NK-92 (cell line): Measurements from ENCODE around the gene C17orf113.
"Not testable (repeated sequence)": the region's sequence is repeated elsewhere in the genome, so short reads cannot be mapped to it uniquely, and the experiment has no call there.

Source experiments
- DNase-seq: peaks from one replicate; lab custom pipeline; 2025; ENCODE audit not compliant: unreplicated experiment; lab: John Stamatoyannopoulos, UW

C17orf113 gene

GRCh38 chr17:42017866-42018200 is 32.6 kb downstream of the C17orf113 start:
- DNase-seq, result no peak

- no peak for DNase-seq
Measured at GRCh38 chr17:42016941-42017865, 33.2 kb downstream of the C17orf113 start, which contains the start of gene DNAJC7. Gene DNAJC7 (minus strand): TSS chr17:42017439. CDS start chr17:42017416, 23 bp downstream.

- DNase-seq, result no peak
Measured at GRCh38 chr17:42016411-42016831, 34.0 kb downstream of the C17orf113 start.

- DNase-seq, result not testable (repeated sequence)
Measured at GRCh38 chr17:42013740-42014139, 36.7 kb downstream of the C17orf113 start.

GRCh38 chr17:42012363-42012762 is 38.0 kb downstream of the C17orf113 start:
- not testable (repeated sequence) for DNase-seq

- DNase-seq, result no peak
Measured at GRCh38 chr17:42010898-42011516, 39.4 kb downstream of the C17orf113 start.

GRCh38 chr17:42010266-42010680 is 40.1 kb downstream of the C17orf113 start:
- not testable (repeated sequence) for DNase-seq

- DNase-seq, result no peak
Measured at GRCh38 chr17:42009170-42009569, 41.2 kb downstream of the C17orf113 start.

- no peak for DNase-seq
Measured at GRCh38 chr17:42005166-42005565, 45.2 kb downstream of the C17orf113 start.

- no peak for DNase-seq
Measured at GRCh38 chr17:42002792-42003301, 47.6 kb downstream of the C17orf113 start.

- no peak for DNase-seq
Measured at GRCh38 chr17:42002175-42002791, 48.1 kb downstream of the C17orf113 start.

GRCh38 chr17:42001729-42002128 is 48.7 kb downstream of the C17orf113 start:
- no peak for DNase-seq

GRCh38 chr17:42000413-42001133 is 49.8 kb downstream of the C17orf113 start:
- no peak for DNase-seq

- no peak for DNase-seq
Measured at GRCh38 chr17:41998497-41998896, 51.9 kb downstream of the C17orf113 start.

- DNase-seq, result no peak
Measured at GRCh38 chr17:41996855-41997164, 53.6 kb downstream of the C17orf113 start.

- DNase-seq, result no peak
Measured at GRCh38 chr17:41992576-41992975, 57.8 kb downstream of the C17orf113 start.

- no peak for DNase-seq
Measured at GRCh38 chr17:41989702-41990419, 60.5 kb downstream of the C17orf113 start.

GRCh38 chr17:41988418-41988817 is 62.0 kb downstream of the C17orf113 start:
- DNase-seq, result no peak
